OCI-LY7 (cell line): Measurements from ENCODE around the gene FAM171A1. TPM values are rescaled to one million over a fixed set of nuclear protein-coding genes. Genes with fewer than 3 reads are reported as not detected.
A peak's percentile ranks its signal among the peaks of the same experiment; 100 is the strongest.

Experiments used
- BruUV-seq: library from RNA; stranded (reverse); fragments of 400-500 nt; replicated peaks from 2 replicates; lab custom pipeline; 2021; lab: Mats Ljungman, UMichigan
- CTCF ChIA-PET: fragments of 300-600 bp; sonication (Branson Sonifier 250); formaldehyde crosslinking; loops from one replicate; lab custom pipeline; 2022; ENCODE audit warnings: antibody characterized with exemption; ENCODE audit not compliant: unreplicated experiment; lab: Charles Lee
- POLR2A ChIA-PET: fragments of 300-600 bp; sonication (Branson Sonifier 250); formaldehyde crosslinking; loops from one replicate; lab custom pipeline; 2022; ENCODE audit warnings: antibody characterized with exemption; lab: Charles Lee
- DNase-seq: peaks from one replicate; pipeline ENCODE4 v3.0.0-alpha.2; 2015; ENCODE audit warnings: low spot score
- H2AFZ ChIP-seq: fragments of 200-600 bp; sonication (generic), shearing (Covaris generic); 2 replicates; pipeline ENCODE4 v1.6.1; 2014; ENCODE audit warnings: mild to moderate bottlenecking, antibody characterized with exemption, low read length, moderate library complexity
- H3K27ac ChIP-seq: fragments of 200-600 bp; sonication (generic); 2 replicates; pipeline ENCODE4 v1.5.1; 2014; ENCODE audit warnings: mixed run types, low read depth, mild to moderate bottlenecking, moderate library complexity, low read length, inconsistent platforms; ENCODE audit not compliant: poor library complexity, severe bottlenecking
- H3K36me3 ChIP-seq: fragments of 200-600 bp; sonication (generic); 2 replicates; pipeline ENCODE4 v1.6.1; 2014; ENCODE audit warnings: mild to moderate bottlenecking, antibody characterized with exemption, low read length, moderate library complexity, mixed read lengths; ENCODE audit not compliant: insufficient read depth
- H3K4me1 ChIP-seq: fragments of 200-600 bp; sonication (generic); 2 replicates; pipeline ENCODE4 v1.5.1; 2014; ENCODE audit warnings: mild to moderate bottlenecking, low read length; ENCODE audit not compliant: insufficient read depth, poor library complexity, severe bottlenecking
- H3K4me2 ChIP-seq: fragments of 200-600 bp; sonication (generic); 2 replicates; pipeline ENCODE4 v1.6.1; 2014; ENCODE audit warnings: mild to moderate bottlenecking, low read length
- H3K4me3 ChIP-seq: fragments of 200-600 bp; sonication (generic); 2 replicates; pipeline ENCODE4 v1.5.1; 2014; ENCODE audit warnings: mild to moderate bottlenecking, low read depth, low read length; ENCODE audit not compliant: poor library complexity, severe bottlenecking
- H3K79me2 ChIP-seq: fragments of 200-600 bp; sonication (generic); 2 replicates; pipeline ENCODE4 v1.6.1; 2016; ENCODE audit warnings: low read depth, mild to moderate bottlenecking, low read length, moderate library complexity, mixed read lengths; ENCODE audit not compliant: insufficient read depth
- H3K9me2 ChIP-seq: fragments of 200-600 bp; sonication (generic); 2 replicates; pipeline ENCODE4 v1.6.1; 2016; ENCODE audit warnings: mild to moderate bottlenecking, low read length, mixed read lengths; ENCODE audit not compliant: insufficient read depth
- H3K9me3 ChIP-seq: fragments of 200-600 bp; sonication (generic); 2 replicates; pipeline ENCODE4 v1.6.1; 2014; ENCODE audit warnings: mild to moderate bottlenecking, mixed run types, low read length, mixed read lengths
- H4K20me1 ChIP-seq: fragments of 200-600 bp; sonication (generic); 2 replicates; pipeline ENCODE4 v1.6.1; 2014; ENCODE audit warnings: mild to moderate bottlenecking, antibody characterized with exemption, low read length, moderate library complexity, mixed read lengths; ENCODE audit not compliant: insufficient read depth
- CTCF ChIP-seq: fragments of 200-600 bp; sonication (generic); conservative IDR thresholded peaks from 2 replicates; pipeline ENCODE4 v1.5.1; 2014; ENCODE audit warnings: mild to moderate bottlenecking, antibody characterized with exemption, low read length, moderate library complexity, mixed read lengths
- EZH2phosphoT487 ChIP-seq: fragments of 200-600 bp; sonication (generic); IDR thresholded peaks from 2 replicates; pipeline ENCODE4 v1.6.1; 2018; ENCODE audit warnings: low read depth, borderline replicate concordance, mild to moderate bottlenecking, mixed run types, antibody characterized with exemption, low read length, moderate library complexity, mixed read lengths
- intact Hi-C: fragments of 100-400 bp; cut with micrococcal nuclease; formaldehyde crosslinking; loops from one replicate; pipeline ENCODE4 v1.10.0; 2022; ENCODE audit not compliant: unreplicated experiment
- total RNA-seq, 2 experiments: library from RNA; depleted of rRNA in 1 of 2; stranded (reverse); fragments of >200 nt in 1 of 2; shearing (Covaris generic) in 1 of 2; gene quantifications; 2 replicates each; pipeline ENCODE4 v1.2.3, GENCODE V29; 2014 to 2022

Gene FAM171A1
- total RNA-seq, 2 experiments from 2014 or later = not detected

- no peak overlapping the region for H3K4me3 ChIP-seq
- no peaks in the 10 kb centered on the region for H4K20me1 ChIP-seq
- ChIA-PET POLR2A (no interaction called here), CTCF (no interaction called here)
- H3K4me1 ChIP-seq = peaks cover 5% of the 10 kb centered on the region
- H3K9me2 ChIP-seq = no peaks in the 10 kb centered on the region
- no peak for TF ChIP-seq EZH2phosphoT487
- no peak for TF ChIP-seq CTCF
- H3K9me3 ChIP-seq = no peaks in the 10 kb centered on the region
- BruUV-seq = no TSS peak
- no peaks in the 10 kb centered on the region for H3K36me3 ChIP-seq
- H2AFZ ChIP-seq = no peak overlapping the region
- DNase-seq = no peak
- H3K4me2 ChIP-seq = no peak overlapping the region
- no peak overlapping the region for H3K27ac ChIP-seq
- H3K79me2 ChIP-seq = no peaks in the 10 kb centered on the region
- intact Hi-C loops = no loop called here
Observed at GRCh38 chr10:15252396-15252795, 118.7 kb downstream of the FAM171A1 start.

GRCh38 chr10:15251791-15252380, 119.2 kb downstream of the FAM171A1 start:
- TF ChIP-seq CTCF (no peak), EZH2phosphoT487 (no peak)
- Histone ChIP-seq H3K36me3 (no peaks in the 10 kb centered on the region), H3K9me3 (no peaks in the 10 kb centered on the region), H4K20me1 (no peaks in the 10 kb centered on the region), H3K79me2 (no peaks in the 10 kb centered on the region), H2AFZ (no peak overlapping the region), H3K4me3 (no peak overlapping the region), H3K4me1 (peaks cover 5% of the 10 kb centered on the region), H3K9me2 (no peaks in the 10 kb centered on the region), H3K27ac (no peak overlapping the region), H3K4me2 (no peak overlapping the region)
- CTCF ChIA-PET = no interaction called here
- no TSS peak for BruUV-seq
- intact Hi-C loops = no loop called here
- no peak for DNase-seq
- POLR2A ChIA-PET = interaction anchor here (0.7 kb wide), 1 partner anchor 1468 kb away, joined by 4 read pairs; no protein-coding TSS in a partner anchor

- CTCF ChIA-PET = no interaction called here
- H3K9me3 ChIP-seq = no peaks in the 10 kb centered on the region
- H3K27ac ChIP-seq = no peak overlapping the region
- H3K79me2 ChIP-seq = no peaks in the 10 kb centered on the region
- no TSS peak for BruUV-seq
- H3K9me2 ChIP-seq = no peaks in the 10 kb centered on the region
- H4K20me1 ChIP-seq = no peaks in the 10 kb centered on the region
- peak; percentile 9 for DNase-seq
- H3K36me3 ChIP-seq = no peaks in the 10 kb centered on the region
- intact Hi-C loops = no loop called here
- POLR2A ChIA-PET = no interaction called here
- no peak overlapping the region for H2AFZ ChIP-seq
- H3K4me3 ChIP-seq = no peak overlapping the region
- no peaks in the 10 kb centered on the region for H3K4me1 ChIP-seq
- TF ChIP-seq CTCF (peak; percentile 69), EZH2phosphoT487 (no peak)
- H3K4me2 ChIP-seq = no peak overlapping the region
Observed at GRCh38 chr10:15245530-15245929, 125.6 kb downstream of the FAM171A1 start.
